Stimulated activated naive CD4-positive, alpha-beta T cell treated with Interleukin-2 at 50 U/mL for 16 hours (primary cell): ENCODE measurements around the gene CBFA2T2.
"Not testable (repeated sequence)": the region's sequence is repeated elsewhere in the genome, so short reads cannot be mapped to it uniquely, and the experiment has no call there.

Source experiments
- DNase-seq: peaks from one replicate; lab custom pipeline; 2025; lab: John Stamatoyannopoulos, UW

Gene CBFA2T2

DNA sequence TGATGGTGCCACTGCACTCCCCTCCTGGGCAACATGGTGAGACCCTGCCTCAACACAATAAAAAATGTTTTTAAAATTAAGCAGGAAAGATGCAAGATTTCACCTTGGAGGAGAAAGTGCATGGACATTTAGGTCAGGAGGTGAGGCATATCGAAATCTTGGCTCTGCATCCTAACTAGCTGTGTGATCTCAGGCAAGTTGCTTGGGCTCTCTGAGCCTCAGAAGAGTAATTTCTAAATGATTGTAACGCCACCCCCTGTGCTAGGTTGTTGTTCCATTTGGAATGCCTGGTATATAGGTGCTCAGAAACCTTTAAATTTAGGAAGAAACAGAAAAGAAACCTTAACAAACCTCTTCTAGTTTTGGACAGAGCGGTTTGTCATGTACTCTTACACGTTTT, 136.3 kb downstream of the CBFA2T2 start:
- DNase-seq: no peak

GRCh38 chr20:33627577-33628216, 137.8 kb downstream of the CBFA2T2 start:
- DNase-seq: no peak

- DNase-seq: no peak
These were observed 139.6 kb downstream of the CBFA2T2 start for GRCh38 chr20:33629533-33629932.

DNA sequence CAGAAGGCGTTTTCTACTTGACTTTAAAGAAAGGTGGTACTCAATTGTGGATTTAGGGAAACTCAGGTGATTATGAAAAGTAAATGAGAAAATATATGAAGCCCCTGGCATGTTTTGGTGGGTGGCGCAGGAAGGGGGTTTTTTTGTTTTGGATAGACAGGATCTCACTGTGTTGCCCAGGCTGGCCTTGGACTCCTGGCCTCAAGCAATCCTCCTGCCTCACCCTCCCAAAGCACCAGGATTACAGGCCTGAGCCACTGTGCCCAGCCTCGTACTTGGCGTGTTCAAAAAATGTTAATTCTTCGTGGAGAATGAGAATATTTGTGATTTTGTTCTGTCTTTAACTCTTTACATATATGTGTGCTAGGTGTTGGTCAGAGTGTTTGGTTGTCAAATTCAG, 140.1 kb downstream of the CBFA2T2 start:
- DNase-seq: no peak

- DNase-seq: no peak
These were observed 140.6 kb downstream of the CBFA2T2 start for GRCh38 chr20:33630507-33630906.

GRCh38 chr20:33631910-33632309, 142.0 kb downstream of the CBFA2T2 start:
- not testable (repeated sequence) for DNase-seq

DNA sequence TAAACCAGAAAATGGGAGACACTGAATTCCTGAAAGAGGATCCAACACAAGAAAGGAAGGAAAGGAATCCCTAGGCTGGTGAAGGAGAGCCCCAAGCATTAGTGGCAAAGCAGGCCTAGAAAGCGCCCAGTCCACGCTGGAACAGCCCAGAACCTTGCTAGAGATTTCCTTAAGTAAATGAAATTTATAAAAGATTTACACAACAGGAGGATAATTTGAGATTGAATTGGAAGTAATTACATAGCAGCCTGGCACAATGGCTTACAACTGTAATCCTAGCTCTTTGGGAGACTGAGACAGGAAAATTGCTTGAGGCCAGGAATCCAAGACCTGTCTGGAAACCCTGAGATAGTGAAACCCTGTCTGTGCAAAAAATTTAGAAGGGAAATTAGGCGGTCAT, 145.4 kb downstream of the CBFA2T2 start:
- no peak for DNase-seq

DNA sequence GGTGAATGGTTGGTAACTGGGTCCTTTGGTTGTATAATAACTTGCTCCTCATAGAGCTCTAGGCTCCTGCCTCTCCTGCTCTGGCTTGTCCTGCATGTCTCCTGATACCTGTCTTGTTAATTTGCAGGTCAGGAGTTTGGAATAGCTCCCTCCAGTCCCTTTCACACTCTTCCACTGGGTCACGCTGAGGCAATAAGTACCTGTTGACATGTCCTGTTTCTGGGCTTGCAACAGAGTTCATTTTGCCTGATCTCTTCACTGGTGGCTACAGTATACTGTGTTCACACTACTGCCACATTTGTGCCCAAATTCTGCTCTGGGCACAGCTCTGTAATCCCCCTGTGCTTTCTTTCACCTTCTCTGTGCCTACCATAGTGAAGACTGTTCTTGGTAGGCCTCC, 146.9 kb downstream of the CBFA2T2 start:
- DNase-seq: no peak

DNA sequence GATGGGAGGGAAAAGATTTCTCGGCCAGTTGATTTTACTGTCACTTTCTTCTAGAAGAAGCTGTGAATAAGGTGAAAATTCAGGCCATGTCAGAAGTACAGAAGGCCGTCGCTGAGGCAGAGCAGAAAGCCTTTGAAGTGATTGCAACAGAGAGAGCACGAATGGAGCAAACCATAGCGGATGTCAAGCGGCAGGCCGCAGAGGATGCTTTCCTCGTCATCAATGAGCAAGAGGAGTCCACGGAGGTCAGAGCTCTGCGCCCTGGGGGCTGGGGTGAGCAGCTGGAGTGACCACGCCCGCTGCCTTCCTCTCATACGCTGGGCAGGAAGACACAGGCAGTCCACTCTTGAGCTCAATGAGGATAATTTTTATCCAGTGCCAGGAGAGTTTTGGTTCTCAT, 150.4 kb downstream of the CBFA2T2 start:
- no peak for DNase-seq

DNA sequence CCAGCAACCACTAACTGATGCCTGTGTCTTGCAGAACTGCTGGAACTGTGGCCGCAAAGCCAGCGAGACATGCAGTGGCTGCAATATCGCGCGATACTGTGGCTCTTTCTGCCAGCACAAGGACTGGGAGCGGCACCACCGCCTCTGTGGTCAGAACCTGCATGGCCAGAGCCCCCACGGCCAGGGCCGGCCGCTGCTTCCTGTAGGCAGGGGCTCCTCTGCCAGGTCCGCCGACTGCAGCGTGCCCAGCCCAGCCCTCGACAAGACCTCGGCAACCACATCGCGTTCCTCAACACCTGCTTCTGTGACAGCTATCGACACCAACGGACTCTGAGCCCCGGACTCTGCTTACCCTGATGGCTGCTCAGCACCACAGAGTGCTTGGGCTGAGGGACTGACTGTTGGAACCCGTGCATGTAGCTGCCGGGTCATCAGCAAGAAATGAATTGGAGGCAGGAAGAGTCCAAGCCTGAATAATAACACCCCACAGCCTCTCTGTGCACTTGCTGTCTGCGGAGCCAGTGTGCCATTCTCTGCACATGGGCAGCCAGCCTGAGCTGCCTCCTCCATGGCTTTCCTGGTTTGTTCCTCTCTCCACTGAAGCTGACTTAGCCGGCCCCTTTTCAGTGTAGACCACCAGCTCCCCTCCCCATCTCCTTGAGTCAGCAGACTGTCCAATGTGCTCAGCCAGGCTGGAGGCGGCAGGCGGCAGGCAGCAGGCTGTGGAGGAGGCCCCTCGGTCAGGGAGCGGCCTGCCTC, 154.6 kb downstream of the CBFA2T2 start:
- no peak for DNase-seq

- no peak for DNase-seq
These were observed 155.1 kb downstream of the CBFA2T2 start for GRCh38 chr20:33645072-33645358.

DNA sequence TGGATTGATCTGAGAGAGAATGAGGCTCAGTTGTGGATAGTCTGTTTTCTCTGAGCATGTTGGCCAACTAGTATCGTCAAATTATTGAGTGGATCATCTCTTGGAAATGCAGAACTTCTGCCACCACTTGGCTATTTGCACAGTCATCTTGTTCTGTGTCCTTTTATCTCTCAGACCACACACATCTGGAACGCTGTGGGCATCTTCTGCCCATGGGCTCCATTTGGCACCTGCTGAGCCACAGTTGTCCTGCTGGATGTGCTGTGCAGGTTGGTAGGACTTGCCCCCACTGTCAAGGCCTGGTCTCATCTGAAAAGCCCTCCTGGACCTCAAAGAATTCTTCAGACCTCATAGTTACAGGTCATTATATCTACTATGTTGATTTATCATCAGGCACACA, 155.5 kb downstream of the CBFA2T2 start:
- no peak for DNase-seq

GRCh38 chr20:33646191-33646590, 156.3 kb downstream of the CBFA2T2 start:
- DNase-seq: no peak

DNA sequence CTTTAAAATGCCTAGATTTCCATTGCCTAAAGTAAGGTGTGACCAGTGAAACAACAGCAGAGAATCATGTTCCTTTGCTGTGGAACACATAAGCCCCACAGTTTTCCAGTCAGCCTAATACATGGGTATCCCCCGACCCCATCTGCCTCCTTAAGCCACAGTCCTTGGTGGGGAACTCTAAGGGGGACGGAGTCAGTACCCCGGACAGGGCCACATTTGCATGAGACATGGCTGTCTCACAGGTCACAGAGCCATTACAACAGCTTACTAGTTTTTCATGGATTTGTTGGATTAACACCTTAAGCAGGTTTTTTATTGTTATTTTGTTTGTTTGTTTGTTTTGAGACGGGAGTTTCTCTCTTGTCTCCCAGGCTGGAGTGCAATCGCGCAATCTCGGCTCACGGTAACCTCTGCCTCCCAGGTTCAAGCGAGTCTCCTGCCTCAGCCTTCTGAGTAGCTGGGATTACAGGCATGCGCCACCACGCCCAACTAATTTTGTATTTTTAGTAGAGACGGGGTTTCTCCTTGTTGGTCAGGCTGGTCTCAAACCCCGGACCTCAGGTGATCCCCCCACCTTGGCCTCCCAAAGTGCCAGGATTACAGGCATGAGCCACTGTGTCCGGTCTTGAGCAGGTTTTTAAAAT, 157.2 kb downstream of the CBFA2T2 start:
- not testable (repeated sequence) for DNase-seq

DNA sequence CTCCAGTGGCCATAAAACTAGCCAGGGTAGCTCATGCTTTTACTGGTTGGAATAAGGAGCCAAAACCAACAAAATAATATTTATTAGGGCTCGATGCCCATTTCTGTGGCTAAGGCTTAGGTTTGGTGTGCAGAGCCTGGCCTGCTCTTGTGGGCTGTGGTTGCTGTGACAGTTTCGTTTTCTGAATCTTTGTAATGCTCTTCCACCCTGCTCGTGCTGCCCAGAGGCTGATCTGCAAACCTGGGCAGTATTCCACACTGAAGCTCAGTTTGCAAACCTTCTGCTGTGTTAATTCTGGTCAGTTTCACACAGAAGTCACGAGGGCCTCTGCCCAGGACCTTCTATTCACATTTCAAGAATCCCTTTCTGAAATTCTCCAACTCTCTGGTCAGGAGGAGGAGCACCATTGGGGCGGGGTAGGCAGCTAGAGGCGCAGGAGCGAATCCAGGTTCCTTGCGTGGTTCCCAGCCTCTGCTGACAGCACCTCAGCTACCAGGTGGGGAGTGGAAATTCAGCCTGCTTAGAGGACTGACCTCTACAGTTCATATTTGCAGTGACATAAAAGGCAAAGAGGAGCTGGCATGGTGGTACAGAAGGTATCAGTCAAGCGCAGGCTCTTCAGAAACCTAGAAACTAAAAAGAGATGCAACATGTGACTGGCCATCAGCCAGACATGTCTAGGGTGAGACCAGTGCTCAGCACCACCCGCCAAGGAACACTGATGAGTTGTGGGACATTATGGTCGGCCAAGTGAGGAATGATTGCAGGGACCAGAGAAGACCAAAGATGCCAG, 157.9 kb downstream of the CBFA2T2 start:
- DNase-seq: no peak

GRCh38 chr20:33648396-33649004, 158.6 kb downstream of the CBFA2T2 start:
- DNase-seq: no peak

DNA sequence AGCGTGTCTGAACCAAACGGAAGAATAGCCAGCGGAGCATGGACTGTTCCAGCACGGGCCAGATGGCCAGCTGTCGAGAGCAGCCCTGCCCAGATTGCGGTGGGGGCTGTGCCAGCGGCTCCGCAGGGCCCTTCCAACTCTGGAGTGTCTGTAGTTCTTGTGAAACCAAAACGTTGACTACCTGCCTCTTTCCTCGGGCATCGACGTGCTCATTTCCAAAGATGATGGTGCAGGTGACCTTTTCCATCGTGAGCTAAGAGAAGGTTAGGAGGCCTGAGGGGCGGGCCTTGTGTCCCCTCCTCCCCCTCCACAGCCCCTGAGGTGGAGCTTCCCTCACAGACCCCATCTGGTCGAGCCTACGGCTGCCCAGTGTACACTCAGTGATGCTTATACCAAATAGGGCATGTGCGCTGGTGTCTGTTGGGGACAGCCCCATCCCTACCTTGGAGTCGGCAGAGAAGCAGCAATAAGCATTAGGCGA, 159.3 kb downstream of the CBFA2T2 start:
- no peak for DNase-seq

- no peak for DNase-seq
These were observed 160.3 kb downstream of the CBFA2T2 start for GRCh38 chr20:33650111-33650752.

DNA sequence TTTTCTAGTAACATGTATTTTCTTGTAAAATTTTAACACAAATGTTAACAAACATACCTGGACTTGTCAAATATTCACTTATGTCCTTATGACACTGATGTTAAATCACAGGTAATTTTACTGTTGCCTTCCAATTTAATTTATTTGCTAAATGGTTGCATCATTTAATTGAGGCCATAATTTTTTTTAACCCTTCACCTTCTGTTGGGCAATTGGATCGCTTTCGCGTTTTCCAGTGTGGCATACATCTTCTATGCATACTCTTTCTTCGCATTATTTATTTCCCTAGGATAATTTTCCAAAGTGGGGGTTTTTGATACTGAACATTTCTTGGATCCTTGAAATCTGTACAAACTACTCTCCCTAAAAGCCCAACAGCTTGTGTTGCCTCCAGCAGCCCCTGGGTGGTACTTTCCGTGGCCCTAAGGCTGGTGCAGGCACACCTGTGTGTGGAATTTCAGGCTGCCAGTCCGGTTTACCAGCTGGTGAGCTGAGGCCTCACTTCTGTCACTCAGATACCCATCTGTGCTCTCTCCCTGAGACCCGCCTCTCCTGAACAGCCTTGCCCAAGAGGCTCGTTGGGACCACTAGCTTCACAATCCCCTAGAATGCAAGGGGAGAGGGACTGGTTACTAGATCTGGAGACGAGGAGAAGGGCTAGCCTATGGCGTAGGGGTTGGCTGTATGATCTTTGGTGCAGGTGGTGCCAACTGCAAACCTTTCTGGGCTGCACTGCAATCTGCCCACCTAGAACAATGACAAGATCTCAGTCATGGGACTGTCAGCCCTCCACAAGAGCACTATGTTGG, 161.1 kb downstream of the CBFA2T2 start:
- DNase-seq: no peak

DNA sequence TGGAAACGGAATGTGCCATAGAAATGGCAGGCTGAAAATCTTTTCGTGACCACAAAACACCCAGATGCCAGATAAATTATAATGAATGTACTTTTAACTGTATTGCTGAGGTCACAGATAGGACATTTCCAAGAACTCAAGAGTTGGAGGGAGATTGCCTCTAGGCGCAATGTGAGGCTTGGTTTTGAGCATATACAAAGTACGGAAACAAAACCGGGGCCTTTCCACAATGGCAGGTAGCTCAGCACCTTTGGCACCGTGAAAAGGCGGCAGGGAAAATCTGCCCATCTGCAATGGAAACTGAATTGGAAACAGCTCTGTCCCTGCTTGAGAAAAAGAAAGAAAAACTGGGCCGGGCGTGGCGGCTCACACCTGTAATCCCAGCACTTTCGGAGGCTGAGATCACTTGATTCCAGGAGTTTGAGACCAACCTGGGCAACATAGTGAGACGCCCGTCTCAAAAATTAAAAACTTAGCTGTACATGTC, 161.7 kb downstream of the CBFA2T2 start:
- no peak for DNase-seq
